ENCODE measurements around the gene ARHGEF17.

The ARHGEF17 gene

GRCh38 chr11:73366265-73366610 lies 58.2 kb downstream of the ARHGEF17 start:
- peak; percentile 84 for ATAC-seq (ENCODE audit: low read depth)
- peaks cover 37% of the 10 kb centered on the region for H3K4me1 Mint-ChIP-seq
- peak overlapping the region; percentile 81 for H3K27ac Mint-ChIP-seq
- no peaks in the 10 kb centered on the region for H3K9me3 Mint-ChIP-seq
- H3K27me3 Mint-ChIP-seq: no peaks in the 10 kb centered on the region
- no peaks in the 10 kb centered on the region for H3K36me3 Mint-ChIP-seq
- no peak for DNase-seq (ENCODE audit: low spot score in 2 of 2)
- H3K4me3 Mint-ChIP-seq: peak overlapping the region; percentile 22

DNA sequence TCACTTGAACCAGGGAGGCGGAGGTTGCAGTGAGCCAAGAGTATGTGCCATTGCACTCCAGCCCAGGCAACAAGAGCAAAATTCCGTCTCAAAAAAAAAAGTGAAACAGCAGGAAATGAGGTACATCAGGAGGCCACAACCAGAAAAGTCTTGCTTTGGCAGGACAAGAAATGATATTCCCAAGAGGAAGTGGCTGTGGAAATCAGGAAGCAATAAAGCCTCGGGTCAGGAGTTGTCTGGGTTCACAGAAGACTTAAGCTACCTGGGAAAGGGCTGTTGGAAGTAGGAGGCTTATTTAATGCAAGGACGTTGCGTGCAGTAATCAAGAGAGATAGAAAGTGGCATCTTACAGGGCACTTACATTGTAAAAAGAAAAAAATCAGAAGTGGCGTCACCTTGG lies 58.9 kb downstream of the ARHGEF17 start:
- ATAC-seq (ENCODE audit: low read depth): no peak
- no peak for DNase-seq (ENCODE audit: low spot score in 2 of 2)
- no peaks in the 10 kb centered on the region for H3K27me3 Mint-ChIP-seq
- H3K36me3 Mint-ChIP-seq: no peaks in the 10 kb centered on the region
- H3K9me3 Mint-ChIP-seq: no peaks in the 10 kb centered on the region
- H3K27ac Mint-ChIP-seq: no peak overlapping the region
- H3K4me1 Mint-ChIP-seq: peaks cover 43% of the 10 kb centered on the region
- H3K4me3 Mint-ChIP-seq: no peak overlapping the region

GRCh38 chr11:73367482-73368024 lies 59.5 kb downstream of the ARHGEF17 start:
- H3K27me3 Mint-ChIP-seq: no peaks in the 10 kb centered on the region
- DNase-seq (ENCODE audit: low spot score in 2 of 2): no peak
- ATAC-seq (ENCODE audit: low read depth): peak; percentile 28
- no peaks in the 10 kb centered on the region for H3K36me3 Mint-ChIP-seq
- peak overlapping the region; percentile 17 for H3K27ac Mint-ChIP-seq
- H3K9me3 Mint-ChIP-seq: no peaks in the 10 kb centered on the region
- peak overlapping the region; percentile 29 for H3K4me3 Mint-ChIP-seq
- peaks cover 47% of the 10 kb centered on the region for H3K4me1 Mint-ChIP-seq

DNA sequence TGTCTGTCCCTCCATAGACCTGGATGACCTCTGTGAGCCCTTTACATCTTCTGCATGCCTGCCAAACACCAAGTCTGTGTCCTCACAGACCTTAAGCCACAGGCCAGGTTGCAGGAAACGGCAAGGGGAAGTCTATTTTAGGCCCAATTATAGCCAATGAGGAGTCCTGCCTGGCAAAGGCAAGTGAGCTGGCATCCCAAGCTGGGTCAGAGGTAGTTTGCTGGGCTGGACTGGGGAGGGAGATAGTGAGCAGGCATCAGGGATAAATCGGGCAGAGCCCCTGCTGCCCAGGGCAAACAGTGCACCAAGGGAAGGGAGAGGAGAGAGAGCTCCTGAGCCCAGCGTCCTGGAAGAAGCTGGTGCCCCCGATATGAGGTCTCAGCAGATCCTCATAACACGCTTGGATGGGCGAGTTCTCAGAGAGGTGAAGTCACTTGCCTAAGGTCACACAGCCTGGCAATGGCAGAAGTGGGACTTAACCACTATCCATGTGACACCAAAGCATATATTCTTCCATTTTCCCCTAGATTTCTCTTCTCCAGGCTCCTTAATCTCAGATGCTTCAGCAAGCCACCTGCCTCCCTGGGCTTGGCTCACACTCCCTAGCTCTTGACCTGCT lies 64.4 kb downstream of the ARHGEF17 start:
- Mint-ChIP-seq H3K27ac (peak overlapping the region; percentile 89), H3K27me3 (no peaks in the 10 kb centered on the region), H3K4me1 (peaks cover 34% of the 10 kb centered on the region), H3K4me3 (peak overlapping the region; percentile 25), H3K9me3 (no peaks in the 10 kb centered on the region), H3K36me3 (peaks cover 2% of the 10 kb centered on the region)
- ATAC-seq (ENCODE audit: low read depth) (no peak), DNase-seq (ENCODE audit: low spot score in 2 of 2) (no peak)

DNA sequence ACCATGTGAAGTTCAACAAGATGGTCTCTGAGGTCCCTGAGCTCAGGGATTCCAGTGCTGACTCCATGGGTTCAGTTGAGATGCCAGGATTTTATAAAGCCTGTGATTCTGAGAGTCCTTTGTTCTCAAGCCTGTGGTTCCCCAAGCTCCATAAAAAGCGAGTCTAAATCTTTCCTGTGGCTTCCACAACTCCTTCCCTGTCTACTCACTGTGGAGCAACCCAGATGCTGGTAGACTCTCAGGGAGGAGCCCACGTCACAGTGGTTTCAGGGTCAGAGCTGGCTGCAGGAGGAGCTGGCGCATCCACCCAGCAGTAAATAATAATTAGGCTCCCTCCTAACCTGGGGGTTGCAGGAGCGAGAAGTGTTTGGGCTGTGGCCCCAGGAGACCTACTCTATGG lies 66.1 kb downstream of the ARHGEF17 start:
- no peak overlapping the region for H3K4me3 Mint-ChIP-seq
- no peak overlapping the region for H3K27ac Mint-ChIP-seq
- H3K4me1 Mint-ChIP-seq: peaks cover 40% of the 10 kb centered on the region

DNA sequence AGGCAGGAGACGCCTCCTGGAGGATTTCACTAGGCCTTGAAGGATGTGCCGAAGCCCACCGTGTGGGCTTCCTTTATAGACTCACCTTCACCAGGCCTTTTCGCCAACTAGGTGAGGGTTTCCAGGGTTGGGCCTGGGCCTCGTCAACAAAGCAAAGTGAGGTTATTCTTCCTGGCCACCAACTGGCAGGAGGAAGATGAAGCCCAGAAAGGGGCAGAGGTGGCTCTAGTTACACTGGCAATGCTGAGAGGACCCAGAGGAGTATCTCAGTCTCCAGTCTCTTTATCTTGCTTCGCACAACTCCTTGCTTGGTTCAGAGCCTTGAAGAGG lies 67.7 kb downstream of the ARHGEF17 start:
- H3K27me3 Mint-ChIP-seq: no peaks in the 10 kb centered on the region
- H3K27ac Mint-ChIP-seq: peak overlapping the region; percentile 96
- peaks cover 57% of the 10 kb centered on the region for H3K4me1 Mint-ChIP-seq
- no peak for ATAC-seq (ENCODE audit: low read depth)
- no peaks in the 10 kb centered on the region for H3K9me3 Mint-ChIP-seq
- H3K4me3 Mint-ChIP-seq: peak overlapping the region; percentile 96
- no peak for DNase-seq (ENCODE audit: low spot score in 2 of 2)
- peaks cover 4% of the 10 kb centered on the region for H3K36me3 Mint-ChIP-seq

More for the DNA sequence above, 66.1 kb downstream of the ARHGEF17 start:
- ATAC-seq (ENCODE audit: low read depth) (no peak), DNase-seq (ENCODE audit: low spot score in 2 of 2) (no peak)
- Mint-ChIP-seq H3K36me3 (peaks cover 4% of the 10 kb centered on the region), H3K9me3 (no peaks in the 10 kb centered on the region), H3K27me3 (no peaks in the 10 kb centered on the region)

DNA sequence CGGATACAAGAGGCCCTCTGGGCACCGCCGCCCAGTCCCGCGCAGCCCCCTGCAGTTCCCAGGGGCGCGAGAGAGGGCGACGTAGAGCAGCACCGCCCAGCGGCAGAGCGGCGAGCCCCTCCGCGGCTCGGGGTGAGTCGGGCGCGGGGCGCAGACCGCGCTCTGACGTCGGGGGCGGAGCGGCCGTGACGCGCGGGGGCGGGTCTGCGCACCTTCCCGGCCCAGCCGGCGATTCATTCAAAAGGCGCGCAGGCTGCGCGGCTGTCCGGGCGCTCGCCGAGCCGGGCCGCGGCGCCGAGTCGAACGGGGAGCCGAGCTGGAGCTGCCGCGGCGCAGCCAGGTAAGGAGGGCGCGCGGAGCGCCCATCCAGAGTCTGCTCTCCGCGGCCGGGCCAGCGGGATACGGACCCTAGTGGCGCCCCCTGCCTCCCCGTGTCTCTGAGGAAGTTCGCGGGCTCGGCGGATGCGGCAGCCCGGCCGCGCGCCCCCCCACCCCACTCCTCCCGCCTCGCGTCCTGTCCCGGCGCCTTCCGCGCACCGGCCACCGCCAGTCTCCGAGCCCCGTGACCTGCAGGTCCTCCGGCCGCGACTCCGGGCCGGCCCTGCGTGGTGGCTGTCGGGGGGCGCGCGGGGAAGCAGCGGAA lies 68.2 kb downstream of the ARHGEF17 start, which contains the start of gene RELT:
TSS of gene RELT (plus strand) at position 240 of the 643 bp plus-strand sequence. CDS start 12,738 bp downstream, outside the sequence.
- Mint-ChIP-seq H3K27me3 (no peaks in the 10 kb centered on the region), H3K4me3 (peak within 1 kb of the TSS; percentile 96), H3K36me3 (peaks cover 4% of the 10 kb centered on the region), H3K27ac (peak within 1 kb of the TSS; percentile 96), H3K9me3 (no peaks in the 10 kb centered on the region), H3K4me1 (peaks cover 62% of the 10 kb centered on the region)
- ATAC-seq (ENCODE audit: low read depth) (peak; percentile 84), DNase-seq (ENCODE audit: low spot score in 2 of 2) (peak; percentile 97 to 99)

- peaks cover 4% of the 10 kb centered on the region for H3K36me3 Mint-ChIP-seq
- H3K27me3 Mint-ChIP-seq: no peaks in the 10 kb centered on the region
- DNase-seq (ENCODE audit: low spot score in 2 of 2) (peak; percentile 58 to 60), ATAC-seq (ENCODE audit: low read depth) (peak; percentile 27)
- peak overlapping the region; percentile 96 for H3K4me3 Mint-ChIP-seq
- H3K4me1 Mint-ChIP-seq: peaks cover 62% of the 10 kb centered on the region
- no peaks in the 10 kb centered on the region for H3K9me3 Mint-ChIP-seq
- peak overlapping the region; percentile 96 for H3K27ac Mint-ChIP-seq
Measured at GRCh38 chr11:73376803-73377629, 68.9 kb downstream of the ARHGEF17 start.

DNA sequence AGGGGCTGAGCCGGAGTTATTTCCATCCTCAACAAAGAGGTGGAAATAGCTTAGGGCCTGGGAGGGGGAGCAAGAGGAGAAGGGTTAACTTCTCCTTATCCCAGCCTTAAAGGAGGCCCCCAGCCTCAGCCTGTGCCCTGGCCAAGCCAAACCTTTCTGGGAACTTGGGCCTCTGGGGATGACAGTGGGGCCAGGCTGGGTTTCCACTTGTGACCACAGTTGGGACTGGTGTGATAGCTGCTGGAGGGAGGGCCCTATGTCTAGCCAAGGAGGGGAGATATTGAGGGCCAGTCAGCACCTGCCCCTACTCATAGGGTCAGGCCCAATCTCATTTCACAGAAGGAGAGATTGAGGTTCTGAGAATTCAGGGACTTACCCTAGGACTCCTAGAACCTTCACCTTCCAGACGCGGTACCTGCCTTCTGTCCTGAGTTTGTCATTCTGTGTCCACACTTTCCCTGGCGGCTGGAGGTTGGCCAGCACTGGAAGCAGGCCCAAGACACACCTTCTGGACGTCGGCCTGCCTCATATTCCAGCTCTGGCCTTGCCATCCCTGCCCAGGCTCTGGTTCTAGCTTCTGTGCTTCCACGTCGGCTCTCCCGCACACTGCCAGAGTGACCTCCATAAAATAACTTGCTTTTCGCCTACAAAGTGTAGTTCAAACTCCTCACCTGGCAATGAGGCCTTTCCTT lies 71.3 kb downstream of the ARHGEF17 start:
- Mint-ChIP-seq H3K4me1 (peaks cover 75% of the 10 kb centered on the region), H3K4me3 (peak overlapping the region; percentile 96), H3K36me3 (peaks cover 4% of the 10 kb centered on the region), H3K27ac (peak overlapping the region; percentile 96), H3K27me3 (no peaks in the 10 kb centered on the region), H3K9me3 (no peaks in the 10 kb centered on the region)
- DNase-seq (ENCODE audit: low spot score in 2 of 2) (no peak), ATAC-seq (ENCODE audit: low read depth) (no peak)

GRCh38 chr11:73380331-73380730 lies 72.3 kb downstream of the ARHGEF17 start:
- no peaks in the 10 kb centered on the region for H3K27me3 Mint-ChIP-seq
- peaks cover 80% of the 10 kb centered on the region for H3K4me1 Mint-ChIP-seq
- peak overlapping the region; percentile 96 for H3K4me3 Mint-ChIP-seq
- no peak for DNase-seq (ENCODE audit: low spot score in 2 of 2)
- no peak for ATAC-seq (ENCODE audit: low read depth)
- H3K9me3 Mint-ChIP-seq: no peaks in the 10 kb centered on the region
- H3K36me3 Mint-ChIP-seq: peaks cover 4% of the 10 kb centered on the region
- peak overlapping the region; percentile 96 for H3K27ac Mint-ChIP-seq

DNA sequence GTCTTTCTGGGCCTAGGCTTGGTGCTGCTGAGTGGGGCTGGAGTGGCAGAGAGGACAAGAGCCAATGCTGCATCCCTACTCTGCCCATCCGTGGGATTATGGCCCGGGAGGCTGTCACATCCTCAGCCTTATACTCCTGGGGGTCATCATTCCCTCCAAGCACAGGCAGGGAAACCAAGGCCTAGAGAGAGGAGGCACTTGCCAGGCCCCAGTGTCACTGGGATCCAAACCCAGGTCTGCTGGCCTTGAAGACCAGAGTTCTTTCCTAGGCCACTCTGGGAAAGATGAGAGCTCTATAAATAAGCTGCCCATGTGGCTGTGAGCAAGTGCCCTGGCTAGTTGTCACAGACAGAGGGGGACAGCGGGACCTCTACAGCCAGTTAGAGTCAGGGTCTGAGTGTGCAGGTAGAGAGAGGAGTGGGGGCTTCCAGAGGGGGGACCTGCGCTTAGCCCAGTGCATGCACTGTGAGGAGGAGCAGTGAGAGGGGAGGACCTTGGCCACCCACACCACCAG lies 72.9 kb downstream of the ARHGEF17 start:
- H3K4me1 Mint-ChIP-seq: peaks cover 77% of the 10 kb centered on the region
- H3K36me3 Mint-ChIP-seq: peaks cover 4% of the 10 kb centered on the region
- no peaks in the 10 kb centered on the region for H3K9me3 Mint-ChIP-seq
- ATAC-seq (ENCODE audit: low read depth) (no peak), DNase-seq (ENCODE audit: low spot score in 2 of 2) (no peak)
- peak overlapping the region; percentile 69 for H3K4me3 Mint-ChIP-seq
- peak overlapping the region; percentile 96 for H3K27ac Mint-ChIP-seq
- H3K27me3 Mint-ChIP-seq: no peaks in the 10 kb centered on the region

GRCh38 chr11:73381589-73381988 lies 73.5 kb downstream of the ARHGEF17 start:
- DNase-seq (ENCODE audit: low spot score in 2 of 2) (no peak), ATAC-seq (ENCODE audit: low read depth) (no peak)
- peak overlapping the region; percentile 96 for H3K27ac Mint-ChIP-seq
- H3K4me3 Mint-ChIP-seq: peak overlapping the region; percentile 69
- no peaks in the 10 kb centered on the region for H3K9me3 Mint-ChIP-seq
- no peaks in the 10 kb centered on the region for H3K27me3 Mint-ChIP-seq
- H3K4me1 Mint-ChIP-seq: peaks cover 83% of the 10 kb centered on the region
- H3K36me3 Mint-ChIP-seq: peaks cover 4% of the 10 kb centered on the region

- Mint-ChIP-seq H3K4me1 (peaks cover 83% of the 10 kb centered on the region), H3K27ac (peak overlapping the region; percentile 96), H3K36me3 (peaks cover 2% of the 10 kb centered on the region), H3K27me3 (no peaks in the 10 kb centered on the region), H3K9me3 (no peaks in the 10 kb centered on the region), H3K4me3 (peak overlapping the region; percentile 69)
- ATAC-seq (ENCODE audit: low read depth): no peak
- no peak for DNase-seq (ENCODE audit: low spot score in 2 of 2)
Measured at GRCh38 chr11:73382183-73382582, 74.1 kb downstream of the ARHGEF17 start.

Data from memory B cell (primary cell).